MV-4-11 (cell line): ENCODE data around the gene MNS1.
"Not testable (repeated sequence)": the region's sequence is repeated elsewhere in the genome, so short reads cannot be mapped to it uniquely, and the experiment has no call there.

Source experiments
- DNase-seq: peaks from one replicate; lab custom pipeline; 2025; lab: John Stamatoyannopoulos, UW

MNS1 gene

DNA sequence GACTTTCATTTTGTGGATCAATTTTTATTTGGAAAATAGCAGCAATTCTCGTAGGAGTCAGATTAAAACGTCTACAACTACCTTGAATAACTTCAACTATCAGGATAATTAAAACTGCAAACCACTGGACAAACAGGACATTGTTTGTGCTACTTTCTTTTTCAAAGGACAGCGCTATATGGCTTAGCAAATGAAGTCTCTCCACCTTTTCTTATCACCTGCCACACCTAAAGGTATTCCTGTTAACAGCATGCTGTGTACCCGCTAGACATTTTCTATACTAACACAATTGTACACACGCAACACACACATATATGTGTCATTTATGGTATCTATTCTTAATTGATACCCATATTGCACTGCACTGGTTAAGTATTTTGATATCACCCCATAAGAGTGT is 19.2 kb downstream of the MNS1 start:
- no peak for DNase-seq

DNA sequence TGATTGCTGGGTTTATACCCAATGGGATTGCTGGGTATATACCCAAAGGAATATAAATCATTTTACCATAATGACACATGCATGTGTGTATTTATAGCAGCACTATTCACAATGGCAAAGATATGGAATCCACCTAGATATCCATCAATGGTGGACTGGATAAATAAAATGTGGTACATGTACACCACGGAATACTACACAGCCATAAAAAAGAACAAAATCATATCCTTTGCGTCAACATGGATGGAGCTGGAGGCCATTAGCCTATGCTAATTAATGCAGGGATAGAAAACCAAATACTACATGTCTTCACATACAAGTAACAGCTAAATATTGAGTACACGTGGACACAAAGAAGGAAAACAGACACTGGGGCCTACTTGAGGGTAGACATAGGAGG is 22.6 kb downstream of the MNS1 start:
- DNase-seq: no peak

DNA sequence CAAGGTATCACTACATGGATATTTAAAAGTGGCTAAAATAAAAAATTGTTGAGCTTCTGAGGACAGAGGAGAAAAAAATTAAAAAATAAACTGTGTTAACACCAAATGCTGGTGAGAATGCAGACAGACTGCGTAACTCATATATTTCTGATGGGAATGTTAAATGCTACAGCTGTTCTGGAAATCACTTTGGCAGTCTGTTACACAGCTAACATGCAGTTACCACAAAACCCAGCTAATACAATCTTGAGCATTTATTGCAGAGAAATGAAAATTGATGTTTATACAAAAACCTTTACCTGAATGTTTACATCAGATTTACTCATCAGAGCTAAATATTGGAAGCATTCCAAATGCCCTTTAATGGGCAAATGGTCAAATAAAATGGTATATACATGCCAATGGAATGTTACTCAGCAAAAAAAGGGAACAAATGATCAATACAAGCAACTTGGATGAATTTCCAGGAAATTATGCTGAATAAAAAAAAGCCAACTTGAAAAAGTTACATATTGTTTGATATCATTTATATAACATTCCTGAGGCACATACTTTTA is 24.6 kb downstream of the MNS1 start:
- no peak for DNase-seq

DNA sequence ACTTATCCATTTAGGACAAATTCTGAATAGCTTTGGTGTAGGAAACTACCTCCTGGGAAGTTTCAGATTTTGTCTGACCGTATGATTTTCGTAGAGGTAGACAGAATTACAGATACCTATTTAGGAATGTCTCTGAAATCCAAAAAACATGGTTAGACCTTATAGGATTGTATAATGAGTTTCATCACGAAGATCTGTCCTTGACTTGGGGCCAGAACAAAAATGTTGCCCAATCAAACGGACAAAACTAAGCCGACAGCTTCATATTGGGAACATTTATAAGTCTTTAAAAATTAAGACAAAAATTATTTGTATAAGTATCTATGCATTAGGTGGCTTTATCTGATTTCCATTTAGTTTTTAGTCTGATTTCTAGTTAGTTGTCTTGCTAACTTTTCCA is 32.6 kb downstream of the MNS1 start:
- DNase-seq: no peak

DNA sequence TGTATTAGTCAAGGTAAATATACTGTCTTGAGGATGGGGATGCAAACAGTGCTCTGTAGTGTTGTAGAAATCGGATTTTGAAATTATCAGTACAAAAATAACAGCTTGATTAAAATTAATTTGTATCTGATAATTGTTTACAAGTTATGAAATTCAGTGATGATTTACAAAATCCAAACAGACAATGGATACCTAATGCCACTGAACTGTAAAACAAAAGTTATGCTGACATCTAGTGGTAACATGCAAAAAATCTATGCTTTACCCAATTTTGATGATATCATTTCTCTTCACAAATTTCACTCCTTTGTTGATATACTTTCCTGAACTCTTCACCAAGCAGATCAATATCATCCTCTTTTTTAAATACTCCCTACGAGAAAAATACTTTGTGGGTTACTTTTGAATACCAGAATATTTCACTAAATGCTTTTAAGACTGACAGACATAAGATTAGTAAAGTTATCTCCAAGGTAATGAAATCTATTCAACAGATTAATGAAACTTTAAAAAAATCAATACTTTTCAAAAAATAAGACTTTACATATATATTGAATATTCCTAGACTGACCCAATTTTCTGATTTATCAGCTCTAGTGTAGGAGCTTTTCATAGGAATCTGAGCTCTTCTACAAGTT is 36.0 kb downstream of the MNS1 start:
- DNase-seq: peak; percentile 15

DNA sequence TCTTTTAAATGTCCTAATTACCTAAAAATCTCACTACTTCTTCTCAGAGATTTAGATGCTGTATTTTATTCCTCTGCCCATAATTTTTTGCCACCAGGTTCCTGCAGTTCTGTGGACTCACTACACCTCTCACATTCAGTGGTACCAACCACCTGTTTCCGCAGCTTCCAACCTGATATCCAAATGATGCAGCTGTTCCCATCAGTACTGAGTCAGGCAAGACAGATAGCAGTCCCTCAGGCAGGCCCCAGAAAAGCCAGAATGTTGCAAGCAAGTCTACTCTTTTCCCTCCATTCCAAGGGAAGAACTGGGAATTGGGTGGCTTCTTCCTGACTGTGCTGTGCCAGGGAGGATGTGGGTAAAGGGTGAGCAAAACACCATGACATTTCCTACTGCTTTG is 39.0 kb downstream of the MNS1 start:
- DNase-seq: no peak

DNA sequence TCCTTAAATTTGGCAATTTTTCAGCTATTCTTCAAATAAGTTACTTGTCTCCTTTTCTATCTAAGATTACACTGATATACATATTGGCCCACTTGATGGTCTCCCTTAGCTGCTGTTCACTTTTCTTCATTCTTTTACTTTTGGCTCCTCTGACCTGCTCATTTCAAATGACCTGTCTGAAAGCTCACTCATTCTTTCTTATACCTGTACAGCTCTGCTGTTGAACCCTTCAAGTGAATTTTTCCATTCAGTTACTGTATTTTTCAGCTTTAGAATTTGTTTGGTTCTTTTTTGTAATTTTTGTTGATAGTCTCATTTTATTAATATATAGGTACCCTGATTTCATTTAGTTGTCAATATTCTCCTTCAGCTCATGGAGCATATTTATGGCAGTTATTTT is 39.7 kb downstream of the MNS1 start:
- no peak for DNase-seq

DNA sequence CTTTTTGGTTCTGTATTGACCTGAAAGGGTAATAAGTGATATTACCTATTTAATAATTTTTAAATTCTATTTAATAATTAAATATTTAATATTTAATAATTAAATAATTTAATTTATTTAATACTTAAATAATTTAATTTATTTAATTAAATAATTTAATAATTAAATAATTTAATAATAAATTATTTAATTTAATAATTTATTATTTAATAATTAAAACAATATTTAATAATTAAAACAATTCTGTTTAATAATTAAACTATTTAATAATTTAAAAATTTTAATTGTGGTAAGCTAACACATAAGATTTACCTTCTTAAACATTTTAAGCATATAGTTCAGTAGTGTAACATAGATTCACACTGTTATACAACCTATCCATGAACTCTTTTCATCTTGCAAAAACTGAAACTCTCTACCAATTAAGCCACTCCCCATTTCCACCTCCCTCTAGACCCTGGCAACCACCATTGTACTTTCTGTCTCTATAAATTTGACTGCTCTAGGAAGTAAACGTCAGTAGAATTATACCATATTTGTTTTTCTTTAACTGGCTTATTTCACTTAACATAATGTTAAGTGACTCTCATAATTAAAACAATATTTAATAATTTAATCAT is 51.7 kb downstream of the MNS1 start:
- DNase-seq: not testable (repeated sequence)

DNA sequence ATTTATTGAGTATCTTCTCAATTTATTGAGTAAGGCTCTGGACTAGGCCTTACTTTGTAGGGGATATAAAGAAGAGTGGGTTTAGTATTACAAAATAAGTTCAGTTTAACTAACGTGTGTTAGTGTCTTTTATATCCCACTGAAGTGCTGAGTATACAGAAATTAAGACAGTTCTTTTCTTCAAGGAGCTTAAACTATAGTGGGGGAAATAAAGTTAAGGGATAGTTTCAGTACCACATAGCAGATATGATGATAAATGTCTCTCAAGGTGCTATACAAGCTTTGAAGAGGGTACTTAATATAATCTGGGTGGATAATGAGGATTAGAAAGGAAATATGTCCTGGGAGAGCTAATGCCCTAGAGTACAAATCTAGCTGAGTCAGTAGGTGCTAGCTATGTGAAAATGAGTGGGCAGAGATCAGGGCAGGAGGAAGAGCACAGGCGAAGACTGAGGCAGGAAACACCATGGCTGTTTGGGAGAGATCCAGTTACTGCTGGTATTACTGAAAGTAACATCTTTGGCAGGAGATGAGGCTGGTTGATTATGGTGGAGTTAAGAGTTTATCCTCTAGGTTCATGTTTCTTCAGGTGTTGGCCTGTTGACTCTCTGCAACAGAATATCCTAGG is 53.7 kb downstream of the MNS1 start:
- no peak for DNase-seq

DNA sequence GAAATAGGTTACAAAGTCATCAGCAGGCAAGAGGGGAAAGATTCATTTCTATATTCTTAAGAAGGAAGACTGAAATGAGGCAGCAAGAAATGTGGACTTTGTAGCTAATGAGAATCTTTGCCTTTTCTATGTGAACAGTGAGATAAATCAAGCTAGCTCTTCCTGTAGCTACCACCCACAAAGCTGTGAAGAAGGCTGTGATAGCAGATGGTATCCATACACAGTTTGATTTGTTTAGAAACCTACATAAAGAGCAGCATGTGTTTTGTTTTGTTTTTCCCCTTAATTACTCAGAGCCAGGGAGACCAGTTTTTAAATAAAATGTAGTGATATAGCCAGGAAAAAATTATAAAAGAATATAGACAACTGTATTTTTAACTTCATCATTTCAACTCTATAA is 54.2 kb downstream of the MNS1 start:
- DNase-seq: no peak

DNA sequence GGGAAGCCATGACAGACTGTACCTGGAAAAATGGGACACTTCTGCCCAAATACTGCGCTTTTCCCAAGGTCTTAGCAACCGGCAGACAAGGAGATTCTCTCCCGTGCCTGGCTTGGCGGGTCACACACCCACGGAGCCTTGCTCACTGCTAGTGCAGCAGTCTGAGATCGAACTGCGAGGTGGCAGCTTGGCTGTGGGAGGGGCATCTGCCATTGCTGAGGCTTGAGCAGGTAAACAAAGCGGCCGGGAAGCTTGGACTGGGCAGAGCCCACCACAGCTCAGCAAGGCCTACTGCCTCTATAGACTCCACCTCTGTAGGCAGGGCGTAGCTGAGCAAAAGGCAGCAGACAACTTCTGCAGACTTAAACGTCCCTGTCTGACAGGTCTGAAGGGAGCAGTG is 65.7 kb downstream of the MNS1 start:
- not testable (repeated sequence) for DNase-seq

DNA sequence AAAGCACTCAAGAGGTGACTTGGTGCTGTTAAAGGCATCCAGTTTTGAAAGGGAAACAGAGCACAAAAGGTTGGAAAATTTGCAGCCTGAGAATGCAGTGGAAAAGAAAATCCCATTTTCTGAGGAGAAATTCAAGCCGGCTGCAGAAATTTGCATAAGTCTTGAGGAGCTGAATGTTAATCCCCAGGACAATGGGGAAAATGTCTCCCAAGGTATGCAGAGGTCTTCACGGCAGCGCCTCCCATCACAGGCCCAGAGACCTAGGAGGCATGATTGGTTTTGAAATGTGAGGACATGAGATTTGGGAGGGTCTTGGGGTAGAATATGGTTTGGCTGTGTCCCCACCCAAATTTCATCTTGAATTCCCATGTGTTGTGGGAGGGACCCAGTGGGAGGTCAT is 67.6 kb downstream of the MNS1 start:
- not testable (repeated sequence) for DNase-seq

DNA sequence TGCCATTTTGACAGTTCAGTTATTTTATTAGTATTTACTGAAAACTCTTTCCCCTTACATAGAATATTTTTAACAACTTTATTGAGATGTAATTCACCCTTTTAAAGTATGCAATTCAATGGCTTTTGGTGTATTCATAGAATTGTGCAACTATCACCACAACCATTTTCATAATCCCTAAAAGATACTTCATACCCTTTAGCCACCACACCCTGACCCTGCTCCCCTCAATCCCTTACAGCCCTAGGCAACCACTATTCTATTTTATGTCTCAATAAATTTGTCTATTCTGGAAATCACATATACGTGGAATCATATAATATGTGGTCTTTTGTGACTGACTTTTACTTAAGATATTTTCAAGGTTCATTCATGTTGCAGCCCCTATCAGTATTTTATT is 70.0 kb downstream of the MNS1 start:
- peak; percentile 35 for DNase-seq

DNA sequence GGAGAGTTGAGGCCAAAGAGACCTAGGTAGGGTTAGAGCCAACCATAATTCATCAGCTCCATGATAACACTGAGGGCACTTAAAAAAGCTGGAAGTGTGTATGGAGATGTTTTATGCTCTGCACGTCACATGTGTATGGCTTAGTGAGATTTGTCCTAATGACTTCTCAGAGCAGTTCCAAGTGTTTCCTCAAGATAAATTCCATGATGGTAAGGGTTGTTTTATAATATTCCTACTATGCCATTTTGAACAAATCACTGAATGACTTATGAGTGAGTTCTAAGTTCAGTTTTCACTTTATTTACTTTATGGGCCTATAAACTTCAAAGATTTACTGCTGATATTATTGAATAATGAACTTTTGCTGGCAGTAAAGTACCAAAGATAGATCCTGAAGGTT is 71.7 kb downstream of the MNS1 start:
- no peak for DNase-seq

DNA sequence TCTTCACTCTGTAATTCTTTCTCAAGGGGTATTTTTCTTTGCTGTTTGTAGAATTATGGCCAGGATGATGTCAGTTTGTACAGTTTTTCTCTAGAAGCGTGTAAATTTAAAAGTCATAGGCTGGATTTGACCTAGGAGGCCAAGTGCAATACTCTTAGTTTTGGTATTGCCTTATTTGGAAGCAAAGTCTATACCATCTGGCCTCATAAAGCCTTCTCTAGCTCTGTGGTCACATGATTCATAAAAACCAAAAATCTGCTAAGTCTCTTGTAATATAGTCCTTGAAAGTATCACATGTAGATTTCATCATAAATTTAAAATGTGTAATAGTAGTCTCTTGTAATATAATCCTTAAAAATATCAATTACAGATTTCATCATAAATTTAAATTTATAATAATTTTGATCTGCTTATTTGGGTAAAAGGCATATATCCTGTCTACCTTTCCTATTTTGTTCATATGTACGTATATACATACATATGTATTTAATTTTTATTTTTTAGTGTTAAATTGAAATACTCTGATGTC is 74.1 kb downstream of the MNS1 start:
- DNase-seq: peak; percentile 87

DNA sequence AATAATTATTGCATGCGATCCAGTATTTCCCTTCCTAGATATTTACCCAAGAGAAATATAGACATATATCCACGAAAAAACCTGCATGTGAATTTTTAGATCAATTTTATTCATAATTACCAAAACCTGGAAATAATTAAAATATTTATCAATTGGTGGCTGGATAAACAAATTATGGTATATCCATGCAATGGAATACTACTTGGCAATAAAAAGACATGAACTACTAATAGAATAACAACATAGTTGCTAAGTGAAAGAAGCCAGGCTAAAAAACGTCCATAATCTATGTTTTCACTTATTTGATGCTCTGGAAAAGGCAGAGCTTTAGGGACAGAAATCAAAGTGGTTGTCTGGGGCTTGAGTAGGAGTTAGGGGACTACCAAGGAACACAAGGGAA is 79.0 kb downstream of the MNS1 start:
- DNase-seq: no peak

DNA sequence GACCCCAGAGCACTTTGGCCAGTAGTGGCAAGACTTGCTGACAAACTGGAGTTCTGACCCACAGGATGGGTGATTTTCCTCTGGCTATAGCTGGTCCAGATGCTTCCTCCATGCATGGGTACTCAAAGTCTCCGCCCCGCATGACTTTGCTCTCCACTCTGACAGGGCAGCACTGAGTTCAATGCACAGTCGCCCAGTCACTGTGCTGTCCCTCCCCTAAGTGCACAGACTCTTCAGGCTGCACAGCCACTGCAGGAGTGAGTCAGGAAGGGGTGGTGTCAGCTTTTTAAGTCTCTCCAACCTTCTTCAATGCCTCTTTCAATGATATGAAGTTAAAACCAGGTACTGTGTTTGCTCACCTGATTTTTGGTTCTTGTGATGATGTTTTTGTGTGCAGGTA is 81.9 kb downstream of the MNS1 start:
- no peak for DNase-seq
